ENCODE data around the gene DNMT3A.

Gene DNMT3A

DNA sequence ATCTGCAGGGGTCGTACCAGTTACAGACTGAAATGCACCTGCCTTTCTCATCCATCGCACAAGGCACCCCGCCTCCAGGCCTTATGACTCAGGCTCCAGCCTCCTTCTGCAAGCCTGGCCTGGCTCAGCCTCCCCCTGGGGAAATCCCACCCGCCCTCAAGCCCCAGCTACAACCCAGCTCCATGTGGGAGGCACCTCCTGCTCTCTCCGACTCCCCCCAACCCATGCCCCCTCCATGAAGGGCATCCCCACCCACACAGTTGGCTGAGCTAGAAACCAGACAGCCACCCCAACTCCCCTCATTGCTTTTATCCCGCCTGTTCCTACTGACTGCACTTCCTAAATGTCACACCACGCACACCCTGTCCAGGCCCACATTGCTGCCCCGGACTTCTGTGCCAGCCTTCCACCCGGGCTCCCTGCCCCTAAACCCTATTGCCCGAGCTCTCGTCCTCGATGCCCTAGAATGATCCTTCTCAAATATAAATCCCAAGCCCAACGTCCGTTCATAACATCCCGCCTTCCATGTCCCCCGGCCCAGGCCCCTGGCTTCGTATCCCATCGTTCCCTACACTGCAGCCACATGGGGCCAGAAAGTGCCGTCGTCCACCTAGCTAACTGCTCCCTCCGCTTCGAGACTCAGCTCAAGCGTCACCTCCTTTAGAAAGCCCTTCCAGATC, 9.9 kb downstream of the DNMT3A start:
- peak overlapping the region; percentile 43 for H3K27ac Mint-ChIP-seq
- H3K27me3 Mint-ChIP-seq (ENCODE audit: low read depth): no peaks in the 10 kb centered on the region
- H3K4me3 Mint-ChIP-seq: no peak overlapping the region
- peaks cover 33% of the 10 kb centered on the region for H3K4me1 Mint-ChIP-seq (ENCODE audit: low read depth)
- peaks cover 15% of the 10 kb centered on the region for H3K9me3 Mint-ChIP-seq
- H3K36me3 Mint-ChIP-seq (ENCODE audit: low read depth): peaks cover 28% of the 10 kb centered on the region

DNA sequence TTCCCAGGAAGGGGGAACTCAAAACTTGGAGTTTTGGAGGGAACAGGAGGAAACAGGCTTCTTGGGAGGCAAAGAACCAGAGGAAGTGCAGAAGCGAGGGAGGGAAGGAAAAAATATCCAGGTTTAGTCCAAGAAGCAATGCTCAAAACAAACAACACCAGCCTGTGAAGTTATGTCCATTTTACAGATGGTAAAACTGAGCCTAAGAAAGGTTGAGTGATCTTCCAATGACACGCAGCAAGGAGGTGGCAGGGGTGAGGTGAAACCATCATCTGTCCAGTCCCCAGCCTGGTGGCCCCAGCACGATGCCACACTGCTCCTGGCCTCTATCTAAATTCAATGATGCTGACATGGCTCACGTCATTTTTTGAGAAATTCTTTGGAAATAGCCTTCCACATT, 10.8 kb downstream of the DNMT3A start:
- Mint-ChIP-seq H3K36me3 (ENCODE audit: low read depth) (peaks cover 35% of the 10 kb centered on the region), H3K27me3 (ENCODE audit: low read depth) (no peaks in the 10 kb centered on the region), H3K4me1 (ENCODE audit: low read depth) (peaks cover 30% of the 10 kb centered on the region), H3K9me3 (peaks cover 19% of the 10 kb centered on the region), H3K27ac (no peak overlapping the region), H3K4me3 (no peak overlapping the region)

DNA sequence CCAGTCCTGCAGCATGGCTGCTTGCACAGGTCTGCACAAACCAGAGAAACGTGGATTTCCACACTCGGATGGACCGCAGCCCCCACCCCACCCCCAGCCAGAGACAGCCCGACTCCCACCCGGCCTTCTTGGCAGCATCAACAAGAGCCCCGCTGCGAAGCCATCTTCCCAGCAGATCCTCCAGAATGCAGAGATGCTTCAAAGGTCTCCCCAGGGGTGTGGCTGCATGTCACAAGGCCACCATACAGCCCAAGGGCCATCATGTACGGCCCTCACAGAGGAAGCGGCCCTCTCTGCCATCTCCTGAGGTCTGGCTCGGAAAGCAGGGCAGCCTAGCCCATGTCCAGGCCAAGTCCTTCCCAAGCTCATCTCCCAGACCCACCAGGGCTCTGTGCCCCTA, 11.5 kb downstream of the DNMT3A start:
- Mint-ChIP-seq H3K27ac (no peak overlapping the region), H3K9me3 (peaks cover 23% of the 10 kb centered on the region), H3K4me1 (ENCODE audit: low read depth) (peaks cover 25% of the 10 kb centered on the region), H3K36me3 (ENCODE audit: low read depth) (peaks cover 40% of the 10 kb centered on the region), H3K4me3 (no peak overlapping the region), H3K27me3 (ENCODE audit: low read depth) (no peaks in the 10 kb centered on the region)

DNA sequence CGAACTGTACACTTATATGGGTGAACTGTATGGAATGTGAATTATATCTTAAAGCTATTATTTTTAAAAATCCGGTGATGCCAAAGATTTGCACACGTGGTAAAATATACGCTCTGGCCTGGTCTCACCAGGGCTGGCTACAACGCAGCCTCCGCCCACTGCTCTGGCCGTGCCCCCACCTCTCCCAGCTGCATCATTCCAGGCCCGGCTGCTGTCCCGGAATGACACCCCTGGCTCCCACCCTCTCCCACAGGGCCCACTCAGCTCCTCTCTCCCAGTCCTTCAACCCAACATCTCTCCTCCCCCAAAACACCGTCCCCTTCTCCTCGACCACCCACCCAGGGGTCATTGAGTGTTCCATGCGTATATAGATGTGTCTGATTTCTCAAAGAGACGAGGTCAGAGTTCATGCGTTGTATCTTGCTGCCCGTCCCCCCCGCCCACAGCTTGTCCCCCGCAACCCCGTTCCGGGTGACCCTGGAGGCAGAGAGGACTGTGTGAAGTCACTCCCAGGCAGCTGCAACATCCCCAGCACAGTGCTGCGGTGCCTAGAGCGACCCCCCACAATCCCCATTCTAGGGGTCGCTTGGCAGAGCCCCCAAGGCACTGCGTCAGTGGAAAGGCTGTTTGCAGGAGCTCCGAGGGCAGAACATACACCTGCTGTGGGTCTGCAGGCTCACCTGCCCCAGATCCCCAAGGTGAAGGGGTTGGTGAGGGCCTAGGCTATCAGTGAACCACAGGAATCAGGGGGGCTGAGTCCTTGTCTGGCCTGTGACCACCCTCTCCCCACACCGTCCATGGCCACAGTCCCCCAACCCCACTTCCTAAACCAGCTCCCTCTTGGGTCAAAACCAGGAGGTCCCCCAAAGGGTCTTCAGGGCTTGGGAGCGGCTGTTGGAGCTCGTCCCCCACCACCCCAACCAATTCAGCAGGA, 13.3 kb downstream of the DNMT3A start:
- Mint-ChIP-seq H3K4me1 (ENCODE audit: low read depth) (peaks cover 21% of the 10 kb centered on the region), H3K27ac (no peak overlapping the region), H3K9me3 (peaks cover 23% of the 10 kb centered on the region), H3K27me3 (ENCODE audit: low read depth) (no peaks in the 10 kb centered on the region), H3K36me3 (ENCODE audit: low read depth) (peaks cover 42% of the 10 kb centered on the region), H3K4me3 (no peak overlapping the region)

DNA sequence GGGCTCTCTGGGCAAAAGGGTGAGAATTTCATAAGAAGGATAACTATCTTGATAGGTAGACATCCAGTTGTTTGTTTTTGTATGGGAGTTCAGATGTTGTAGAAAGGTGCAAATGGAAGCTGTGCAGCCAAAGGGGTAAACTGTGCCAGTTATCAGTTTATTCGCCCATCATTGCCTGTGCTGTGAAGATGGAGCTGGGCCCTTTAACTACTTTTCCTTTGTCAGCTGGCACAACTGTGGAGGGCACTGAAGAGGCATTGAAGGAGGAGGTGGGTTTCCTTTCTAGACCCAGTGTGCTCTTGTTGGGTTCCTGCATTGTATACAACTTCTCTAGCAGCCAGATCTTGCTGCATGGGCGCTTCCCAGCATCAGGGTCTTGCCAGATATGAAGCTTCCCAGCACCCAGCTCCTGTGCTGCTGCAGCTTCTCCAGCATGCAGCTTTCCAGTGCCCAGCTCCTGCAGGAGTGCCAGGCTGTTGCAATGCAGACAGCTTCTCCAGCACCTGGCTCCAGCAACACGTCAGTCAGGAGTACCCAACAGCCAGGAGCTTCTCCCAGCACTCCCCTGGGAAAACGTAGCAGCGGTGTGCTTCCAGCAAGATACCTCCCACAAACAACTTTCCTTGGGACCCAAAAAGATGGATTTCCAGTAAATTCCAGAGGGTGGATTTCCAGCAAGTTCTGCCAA, 15.3 kb downstream of the DNMT3A start:
- Mint-ChIP-seq H3K27ac (no peak overlapping the region), H3K4me3 (no peak overlapping the region), H3K36me3 (ENCODE audit: low read depth) (peaks cover 40% of the 10 kb centered on the region), H3K27me3 (ENCODE audit: low read depth) (no peaks in the 10 kb centered on the region), H3K9me3 (peaks cover 23% of the 10 kb centered on the region), H3K4me1 (ENCODE audit: low read depth) (peaks cover 30% of the 10 kb centered on the region)

DNA sequence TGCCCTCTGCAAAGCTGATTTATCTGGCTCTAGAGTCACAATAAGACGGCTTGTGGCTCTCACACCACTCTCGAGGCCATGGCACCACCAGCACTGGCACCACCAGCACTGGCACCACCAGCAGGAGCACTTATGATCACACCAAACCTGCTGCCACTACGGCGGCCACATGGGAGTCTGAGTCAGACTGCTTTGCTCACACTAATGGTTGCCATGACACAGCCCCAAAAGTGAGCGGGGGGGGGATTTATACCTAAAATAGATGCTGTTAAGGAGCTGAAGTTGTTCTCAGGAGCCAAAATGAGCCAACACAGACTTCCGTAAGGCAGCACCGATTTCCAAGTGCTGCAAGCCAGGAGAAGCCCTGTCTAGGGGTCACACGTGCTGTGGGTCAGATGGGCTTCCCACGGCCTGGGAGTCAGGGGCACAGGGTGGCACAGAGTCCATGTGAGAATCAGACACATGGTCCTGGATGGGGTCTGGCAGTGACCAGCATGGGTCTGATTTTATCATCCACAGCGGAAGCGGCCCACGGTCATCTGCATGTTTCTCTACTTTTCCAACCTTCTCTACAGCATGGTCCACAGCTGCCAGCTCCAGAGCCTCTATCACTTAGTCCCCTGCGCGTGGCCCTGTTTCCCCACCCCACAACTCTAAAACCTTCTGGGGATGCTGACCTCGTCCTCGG, 16.7 kb downstream of the DNMT3A start:
- Mint-ChIP-seq H3K4me3 (no peak overlapping the region), H3K4me1 (ENCODE audit: low read depth) (peaks cover 30% of the 10 kb centered on the region), H3K27ac (no peak overlapping the region), H3K9me3 (peaks cover 23% of the 10 kb centered on the region), H3K27me3 (ENCODE audit: low read depth) (no peaks in the 10 kb centered on the region), H3K36me3 (ENCODE audit: low read depth) (peaks cover 45% of the 10 kb centered on the region)

DNA sequence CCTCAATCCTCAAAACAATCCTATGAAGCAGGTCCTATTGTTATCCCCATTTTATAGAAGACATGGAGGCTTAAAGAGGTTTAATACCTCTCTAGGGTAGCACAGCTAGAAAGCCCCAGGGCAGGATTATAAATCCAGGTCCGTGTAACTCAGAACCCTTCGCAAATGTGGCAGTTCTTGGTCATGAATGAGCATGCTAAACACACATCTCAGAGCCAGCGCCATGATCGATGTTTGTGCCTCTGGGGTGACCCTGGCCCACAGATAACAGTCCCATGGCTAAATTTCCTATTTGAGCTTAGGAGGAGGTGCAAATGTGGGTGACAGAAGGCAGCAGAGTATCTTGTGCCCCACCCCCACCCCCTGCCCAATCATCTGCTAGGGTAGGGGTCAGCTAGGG, 17.5 kb downstream of the DNMT3A start:
- peaks cover 42% of the 10 kb centered on the region for H3K36me3 Mint-ChIP-seq (ENCODE audit: low read depth)
- H3K4me3 Mint-ChIP-seq: no peak overlapping the region
- peaks cover 32% of the 10 kb centered on the region for H3K4me1 Mint-ChIP-seq (ENCODE audit: low read depth)
- H3K9me3 Mint-ChIP-seq: peaks cover 23% of the 10 kb centered on the region
- H3K27ac Mint-ChIP-seq: no peak overlapping the region
- H3K27me3 Mint-ChIP-seq (ENCODE audit: low read depth): no peaks in the 10 kb centered on the region

DNA sequence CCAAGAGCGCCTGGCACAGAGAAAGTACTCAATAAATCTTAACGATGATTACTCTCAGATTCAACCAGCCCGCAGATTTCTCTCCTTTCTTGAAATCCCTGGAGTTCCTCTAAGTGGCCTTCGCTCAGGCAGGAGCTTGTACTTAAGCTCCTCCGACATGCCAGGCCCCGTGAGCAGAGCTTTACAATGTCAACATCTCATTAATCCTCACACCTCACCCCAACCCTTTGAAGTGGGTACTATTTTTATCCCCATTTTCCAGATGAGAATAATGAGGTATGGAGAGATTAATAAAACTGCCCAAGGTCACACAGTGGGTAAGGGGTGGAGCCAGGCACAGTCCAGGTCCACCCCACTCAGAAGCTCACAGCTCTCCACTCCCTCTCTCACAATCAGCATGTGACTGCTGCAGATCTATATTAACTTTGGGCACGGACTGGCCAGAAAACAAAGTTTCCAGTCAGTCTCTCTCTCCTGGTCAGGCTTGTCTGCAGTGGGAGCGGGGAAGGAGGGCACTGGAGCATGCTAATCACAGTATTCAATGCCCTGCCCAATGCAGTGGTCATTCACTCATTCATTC, 18.0 kb downstream of the DNMT3A start:
- Mint-ChIP-seq H3K4me1 (ENCODE audit: low read depth) (peaks cover 32% of the 10 kb centered on the region), H3K27ac (no peak overlapping the region), H3K9me3 (peaks cover 23% of the 10 kb centered on the region), H3K36me3 (ENCODE audit: low read depth) (peaks cover 43% of the 10 kb centered on the region), H3K27me3 (ENCODE audit: low read depth) (no peaks in the 10 kb centered on the region), H3K4me3 (no peak overlapping the region)

DNA sequence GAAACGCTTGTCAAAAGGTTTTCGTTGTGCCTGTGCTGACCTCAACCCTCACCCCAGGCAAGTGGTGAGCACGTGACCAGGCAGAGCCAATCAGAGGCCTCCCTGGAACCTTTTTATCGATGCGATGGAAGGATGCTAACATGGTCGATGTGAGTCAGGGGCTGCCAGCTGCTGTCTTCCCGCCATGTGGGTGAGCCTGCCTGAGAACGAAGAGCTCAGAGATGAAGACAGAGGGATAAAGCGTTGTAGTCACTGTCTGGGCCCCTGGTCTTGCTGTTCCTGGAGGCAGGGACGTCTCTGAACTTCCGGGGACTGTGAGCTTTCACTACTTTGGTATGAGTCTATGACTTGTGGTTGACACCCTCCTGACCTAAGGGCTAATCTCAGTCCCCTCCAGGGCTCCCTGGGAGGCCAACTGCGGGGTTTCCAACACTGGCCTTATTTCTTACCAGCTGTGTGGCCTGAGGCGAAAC, 18.6 kb downstream of the DNMT3A start:
- Mint-ChIP-seq H3K27ac (peak overlapping the region; percentile 41), H3K9me3 (peaks cover 20% of the 10 kb centered on the region), H3K4me1 (ENCODE audit: low read depth) (peaks cover 33% of the 10 kb centered on the region), H3K36me3 (ENCODE audit: low read depth) (peaks cover 42% of the 10 kb centered on the region), H3K27me3 (ENCODE audit: low read depth) (no peaks in the 10 kb centered on the region), H3K4me3 (peak overlapping the region; percentile 6)

DNA sequence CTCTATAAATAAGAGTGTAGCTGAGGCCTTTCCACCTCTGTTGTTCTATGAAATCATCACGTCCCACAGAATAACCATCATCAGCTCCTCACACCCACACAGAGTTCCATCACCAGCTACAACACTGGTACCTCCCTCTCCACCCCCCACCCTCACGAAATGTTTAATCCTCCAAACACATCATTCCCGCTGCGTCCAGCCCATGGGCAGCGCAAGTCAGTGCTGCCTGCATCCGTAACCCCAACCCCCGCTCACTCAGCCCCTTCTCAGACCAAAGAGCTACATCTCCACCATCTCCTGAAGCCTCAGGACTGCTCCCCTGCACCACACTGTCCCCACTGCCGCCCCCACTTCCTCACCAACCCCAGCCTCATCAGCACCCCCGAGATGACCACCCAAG, 19.4 kb downstream of the DNMT3A start:
- H3K4me1 Mint-ChIP-seq (ENCODE audit: low read depth): peaks cover 35% of the 10 kb centered on the region
- H3K9me3 Mint-ChIP-seq: peaks cover 13% of the 10 kb centered on the region
- peak overlapping the region; percentile 62 for H3K27ac Mint-ChIP-seq
- peaks cover 38% of the 10 kb centered on the region for H3K36me3 Mint-ChIP-seq (ENCODE audit: low read depth)
- no peaks in the 10 kb centered on the region for H3K27me3 Mint-ChIP-seq (ENCODE audit: low read depth)
- no peak overlapping the region for H3K4me3 Mint-ChIP-seq

DNA sequence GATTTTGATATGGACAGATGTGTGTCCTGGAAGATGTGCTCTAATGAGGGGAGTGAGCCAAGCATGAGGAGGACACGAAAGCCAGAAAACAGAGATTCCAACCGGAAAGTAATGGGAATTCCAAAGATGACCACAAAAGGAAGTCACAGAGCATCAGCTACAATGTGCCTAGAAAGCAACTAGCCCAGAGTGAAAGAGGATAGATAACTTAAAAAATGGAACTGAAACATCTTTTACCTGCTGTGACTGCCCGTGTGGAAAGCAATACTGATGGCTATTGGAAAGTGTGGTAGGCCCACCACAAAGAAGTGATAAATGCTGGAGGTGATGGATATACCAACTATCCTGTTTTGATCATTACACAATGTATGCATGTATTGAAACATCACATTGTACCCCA, 21.6 kb downstream of the DNMT3A start:
- peaks cover 53% of the 10 kb centered on the region for H3K4me1 Mint-ChIP-seq (ENCODE audit: low read depth)
- no peaks in the 10 kb centered on the region for H3K9me3 Mint-ChIP-seq
- no peaks in the 10 kb centered on the region for H3K27me3 Mint-ChIP-seq (ENCODE audit: low read depth)
- no peak overlapping the region for H3K4me3 Mint-ChIP-seq
- peaks cover 21% of the 10 kb centered on the region for H3K36me3 Mint-ChIP-seq (ENCODE audit: low read depth)
- H3K27ac Mint-ChIP-seq: no peak overlapping the region

DNA sequence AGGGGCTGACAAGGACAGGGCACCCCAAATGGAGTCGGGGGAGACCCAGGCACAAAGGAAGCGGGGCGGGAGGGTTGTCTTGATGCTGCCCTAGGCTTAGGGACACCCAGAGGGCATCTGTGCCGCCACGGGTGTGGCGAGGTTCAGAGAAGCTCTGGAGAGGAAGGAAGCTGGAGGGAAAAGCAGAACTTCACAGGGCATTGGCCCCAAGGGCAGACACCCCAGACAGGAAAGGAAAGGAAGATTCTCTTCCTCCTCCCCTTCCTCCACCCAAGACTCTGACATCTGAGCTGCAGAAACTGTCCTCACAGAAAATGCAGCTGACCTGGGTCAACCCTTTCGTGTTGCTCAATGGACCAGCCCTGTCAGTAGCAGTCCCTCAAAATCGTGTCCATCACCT, 25.6 kb downstream of the DNMT3A start:
- no peak overlapping the region for H3K4me3 Mint-ChIP-seq
- H3K4me1 Mint-ChIP-seq (ENCODE audit: low read depth): peaks cover 43% of the 10 kb centered on the region
- H3K27me3 Mint-ChIP-seq (ENCODE audit: low read depth): no peaks in the 10 kb centered on the region
- H3K9me3 Mint-ChIP-seq: no peaks in the 10 kb centered on the region
- H3K27ac Mint-ChIP-seq: no peak overlapping the region
- H3K36me3 Mint-ChIP-seq (ENCODE audit: low read depth): peaks cover 15% of the 10 kb centered on the region

DNA sequence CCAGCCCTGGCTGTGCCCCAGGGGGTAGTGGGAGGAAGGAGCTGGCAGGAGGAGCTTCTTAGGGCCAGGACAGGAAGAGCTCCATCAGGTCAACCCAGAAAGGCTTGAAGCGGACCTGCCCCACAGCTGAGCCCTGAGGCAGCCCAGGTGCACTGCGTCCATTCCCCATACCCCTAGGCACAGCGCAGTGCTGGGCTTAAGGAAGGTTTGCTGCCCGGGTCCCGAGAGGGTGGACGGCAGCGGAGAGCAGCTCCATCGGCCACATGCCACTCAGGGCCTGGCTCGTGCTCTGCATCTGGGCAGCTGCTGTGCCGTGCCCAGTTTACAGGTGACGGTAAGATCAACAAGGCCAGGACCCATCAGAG, 26.4 kb downstream of the DNMT3A start:
- Mint-ChIP-seq H3K36me3 (ENCODE audit: low read depth) (peaks cover 13% of the 10 kb centered on the region), H3K4me3 (no peak overlapping the region), H3K27ac (peak overlapping the region; percentile 67), H3K27me3 (ENCODE audit: low read depth) (no peaks in the 10 kb centered on the region), H3K4me1 (ENCODE audit: low read depth) (peaks cover 47% of the 10 kb centered on the region), H3K9me3 (no peaks in the 10 kb centered on the region)

All from T-helper 1 cell treated with Interleukin-12 subunit alpha and Interleukin-12 subunit beta and Interleukin-4 antibody, amounts not matched to agents 30 μg/mL and 1 μg/mL, for 36 hours (primary cell).